HG02938 (cell line): ENCODE results near the gene GRAP2.
"Not testable (repeated sequence)": the region's sequence is repeated elsewhere in the genome, so short reads cannot be mapped to it uniquely, and the experiment has no call there.

Source experiments
- ATAC-seq: cut with Tn5 transposase; IDR thresholded peaks from one replicate; pipeline ENCODE4 v1.9.1; 2021; ENCODE audit warnings: mild to moderate bottlenecking, moderate library complexity; ENCODE audit not compliant: unreplicated experiment

The GRAP2 gene

DNA sequence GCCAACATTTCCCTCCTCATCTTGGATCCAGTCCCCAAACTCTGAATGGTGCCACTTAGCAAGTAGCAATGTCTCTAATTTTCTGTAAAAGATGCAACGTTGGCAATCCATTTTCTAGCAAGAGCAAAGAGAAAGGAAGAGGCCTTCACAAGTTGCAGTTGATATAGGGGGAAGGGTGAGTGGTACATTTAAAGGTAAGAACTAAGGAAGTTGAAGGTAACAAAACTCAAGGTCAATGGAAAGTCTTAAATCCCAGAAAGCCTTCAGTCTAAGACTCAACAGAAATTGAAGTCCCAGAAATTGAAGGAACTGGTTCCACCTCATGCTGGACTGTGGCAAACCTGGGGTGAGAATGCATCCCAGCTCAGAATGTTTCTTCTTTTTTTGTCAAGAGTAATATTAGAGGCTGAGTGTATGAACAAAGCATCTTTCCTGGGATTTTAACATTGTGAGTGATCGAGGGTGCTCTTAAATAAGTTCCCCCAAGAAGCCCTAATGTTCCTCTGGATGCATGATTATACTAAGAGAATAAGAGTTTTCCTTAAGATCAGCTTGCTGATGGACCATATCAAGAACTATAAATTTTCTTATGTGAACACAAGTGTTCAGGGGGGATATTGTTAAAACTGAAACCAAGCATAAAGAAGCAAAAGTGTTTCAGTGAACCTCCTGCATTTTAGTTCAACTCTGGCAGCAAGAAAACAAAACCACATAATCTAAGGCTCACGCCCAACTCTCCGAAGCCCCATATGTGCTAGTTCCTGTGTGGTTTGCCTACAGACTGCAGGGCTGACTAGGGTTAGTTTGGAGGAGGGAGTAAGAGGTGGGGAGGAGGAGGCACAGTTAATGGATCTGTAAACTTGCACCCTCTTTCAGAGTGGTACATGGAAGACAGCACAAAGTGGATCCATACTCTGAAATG lies at the start of gene GRAP2:
Gene GRAP2, plus strand, starts transcription at position 779 of the 922 bp plus-strand sequence. CDS start 46,023 bp downstream, outside the sequence.
- peak; percentile 49 for ATAC-seq

GRCh38 chr22:39851606-39852315 lies 49.1 kb upstream of the GRAP2 start:
- ATAC-seq, result no peak

DNA sequence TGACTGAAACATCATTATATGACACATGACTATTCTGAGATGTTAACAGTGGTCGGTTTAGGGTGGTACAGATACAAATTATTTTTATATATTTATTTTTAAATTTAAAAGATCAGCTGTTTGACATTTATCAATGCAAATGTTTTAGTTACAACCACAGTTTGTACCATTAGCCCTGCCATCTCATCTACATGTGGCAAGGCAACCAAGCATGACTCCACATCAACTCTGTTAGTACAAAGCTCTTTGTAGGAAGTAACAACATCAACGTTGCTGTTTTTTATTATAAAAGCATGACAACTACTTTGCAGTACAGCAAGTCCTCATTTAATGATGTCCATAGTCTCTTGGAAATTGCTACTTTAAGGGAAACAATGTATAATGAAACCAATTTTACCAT lies 48.1 kb upstream of the GRAP2 start:
- ATAC-seq, result no peak

- no peak for ATAC-seq
Observed at GRCh38 chr22:39856588-39856987, 44.3 kb upstream of the GRAP2 start.

DNA sequence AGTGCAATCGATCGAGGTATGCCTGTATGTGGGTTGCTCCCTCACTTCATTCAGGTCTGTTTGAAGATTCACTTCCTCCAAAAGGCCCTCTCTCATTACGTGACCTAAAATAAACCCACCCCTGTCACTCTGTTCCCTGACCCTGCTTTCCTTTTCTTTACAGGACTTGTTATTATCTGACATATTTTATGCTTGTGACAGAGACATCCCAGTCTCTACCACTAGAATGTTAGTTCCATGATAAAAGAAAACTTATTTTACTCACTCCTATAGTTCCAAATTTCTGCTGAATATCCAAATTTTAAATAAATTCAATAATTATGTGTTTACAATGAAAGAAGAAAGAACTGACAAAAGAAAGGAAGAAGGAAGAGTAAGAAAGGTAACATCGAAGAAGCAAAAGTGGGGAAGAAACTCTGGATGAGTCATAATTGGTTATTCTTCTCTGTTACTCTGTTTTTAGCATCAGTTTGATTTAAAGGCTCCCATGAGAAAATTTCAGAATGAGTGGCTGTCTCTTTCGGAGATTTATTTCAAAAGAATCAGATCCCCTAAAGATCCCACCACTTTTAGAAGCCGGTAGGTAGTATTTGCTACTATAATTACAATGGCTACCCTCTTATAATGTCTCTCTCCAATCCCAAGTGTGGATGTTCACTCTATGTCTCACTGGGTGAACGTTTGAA lies 40.8 kb upstream of the GRAP2 start:
- ATAC-seq, result no peak

DNA sequence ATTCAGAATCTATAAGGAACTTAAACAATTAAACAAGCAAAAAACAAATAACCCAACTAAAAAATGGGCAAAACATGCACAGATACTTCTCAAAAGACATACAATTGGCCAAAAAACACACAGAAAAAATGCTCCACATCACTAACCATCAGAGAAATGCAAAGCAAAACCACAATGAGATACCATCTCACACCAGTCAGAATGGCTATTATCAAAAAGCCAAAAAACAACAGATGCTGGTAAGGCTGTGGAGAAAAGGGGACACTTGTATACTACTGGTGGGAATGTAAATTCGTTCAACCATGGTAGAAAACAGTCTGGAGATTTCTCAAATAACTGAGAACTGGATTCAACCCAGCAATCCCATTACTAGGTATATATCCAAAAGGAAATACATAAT lies 32.1 kb upstream of the GRAP2 start:
- ATAC-seq, result no peak

DNA sequence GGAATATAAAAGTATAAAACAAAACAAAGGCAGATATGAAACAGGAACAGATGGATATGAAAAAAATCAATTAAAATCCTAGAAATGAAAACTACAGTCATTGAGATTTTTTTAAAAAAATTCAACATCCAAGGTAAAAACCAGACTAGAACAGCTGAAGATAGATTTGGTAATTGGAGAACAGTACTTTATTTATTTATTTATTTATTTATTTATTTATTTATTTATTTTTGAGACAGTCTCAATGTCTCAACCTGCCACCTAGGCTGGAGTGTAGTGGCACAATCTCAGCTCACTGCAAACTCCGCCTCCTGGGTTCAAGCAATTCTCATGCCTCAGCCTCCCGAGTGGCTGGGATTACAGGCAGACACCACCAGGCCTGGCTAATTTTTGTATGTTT lies 31.1 kb upstream of the GRAP2 start:
- not testable (repeated sequence) for ATAC-seq

- ATAC-seq, result no peak
Observed at GRCh38 chr22:39871008-39871798, 29.7 kb upstream of the GRAP2 start.

GRCh38 chr22:39872548-39872947 lies 28.3 kb upstream of the GRAP2 start:
- no peak for ATAC-seq

DNA sequence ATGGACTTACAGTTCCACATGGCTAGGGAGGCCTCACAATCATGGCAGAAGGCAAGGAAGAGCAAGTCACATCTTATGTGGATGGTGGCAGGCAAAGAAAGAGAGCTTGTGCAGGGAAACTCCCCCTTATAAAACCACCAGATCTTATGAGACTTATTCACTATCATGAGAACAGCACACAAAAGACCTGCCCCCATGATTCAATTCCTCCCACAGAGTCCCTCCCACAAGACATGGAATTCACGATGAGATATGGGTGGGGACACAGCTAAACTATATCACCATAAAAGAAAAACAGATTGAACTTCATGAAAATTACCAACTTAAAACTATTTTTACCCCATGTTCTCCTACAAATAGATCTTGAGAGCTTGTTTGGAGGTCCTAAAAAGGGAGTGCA lies 26.9 kb upstream of the GRAP2 start:
- ATAC-seq, result no peak

DNA sequence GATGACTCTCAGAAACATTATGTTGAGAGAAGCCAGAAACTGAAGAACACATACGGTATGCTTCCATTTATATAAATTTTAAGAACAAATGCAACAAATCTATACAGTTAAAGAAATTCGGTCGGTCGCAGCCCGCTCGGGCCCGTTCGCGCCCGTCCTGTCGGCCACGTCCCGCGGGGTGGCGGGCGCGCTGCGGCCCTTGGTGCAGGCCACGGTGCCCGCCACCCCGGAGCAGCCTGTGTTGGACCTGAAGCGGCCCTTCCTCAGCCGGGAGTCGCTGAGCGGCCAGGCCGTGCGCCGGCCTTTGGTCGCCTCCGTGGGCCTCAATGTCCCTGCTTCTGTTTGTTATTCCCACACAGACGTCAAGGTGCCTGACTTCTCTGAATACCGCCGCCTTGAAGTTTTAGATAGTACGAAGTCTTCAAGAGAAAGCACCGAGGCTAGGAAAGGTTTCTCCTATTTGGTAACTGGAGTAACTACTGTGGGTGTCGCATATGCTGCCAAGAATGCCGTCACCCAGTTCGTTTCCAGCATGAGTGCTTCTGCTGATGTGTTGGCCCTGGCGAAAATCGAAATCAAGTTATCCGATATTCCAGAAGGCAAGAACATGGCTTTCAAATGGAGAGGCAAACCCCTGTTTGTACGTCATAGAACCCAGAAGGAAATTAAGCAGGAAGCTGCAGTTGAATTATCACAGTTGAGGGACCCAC lies 25.6 kb upstream of the GRAP2 start:
- not testable (repeated sequence) for ATAC-seq

- no peak for ATAC-seq
Observed at GRCh38 chr22:39877079-39877845, 23.6 kb upstream of the GRAP2 start.

DNA sequence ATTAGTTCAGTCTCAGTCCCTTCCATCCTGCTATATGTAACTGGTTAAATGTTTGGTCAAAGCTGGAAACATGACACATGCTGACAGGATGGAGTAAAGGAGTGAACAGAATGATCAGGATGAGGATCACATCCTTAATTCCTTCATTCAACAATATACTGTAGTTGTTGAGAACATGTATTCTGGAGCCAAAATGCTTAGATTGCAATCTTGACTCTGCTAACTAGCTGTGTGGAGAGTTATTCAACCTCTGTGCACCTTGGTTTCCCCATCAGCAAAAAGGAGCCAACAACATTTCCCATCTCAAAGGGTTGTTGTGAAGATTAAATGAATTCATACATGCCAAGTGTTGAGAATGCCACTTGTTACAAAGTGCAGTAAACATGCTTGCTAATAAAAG lies 20.2 kb upstream of the GRAP2 start:
- ATAC-seq, result no peak

GRCh38 chr22:39883057-39883456 lies 17.8 kb upstream of the GRAP2 start:
- no peak for ATAC-seq

- ATAC-seq, result not testable (repeated sequence)
Observed at GRCh38 chr22:39889924-39890323, 11.0 kb upstream of the GRAP2 start.

DNA sequence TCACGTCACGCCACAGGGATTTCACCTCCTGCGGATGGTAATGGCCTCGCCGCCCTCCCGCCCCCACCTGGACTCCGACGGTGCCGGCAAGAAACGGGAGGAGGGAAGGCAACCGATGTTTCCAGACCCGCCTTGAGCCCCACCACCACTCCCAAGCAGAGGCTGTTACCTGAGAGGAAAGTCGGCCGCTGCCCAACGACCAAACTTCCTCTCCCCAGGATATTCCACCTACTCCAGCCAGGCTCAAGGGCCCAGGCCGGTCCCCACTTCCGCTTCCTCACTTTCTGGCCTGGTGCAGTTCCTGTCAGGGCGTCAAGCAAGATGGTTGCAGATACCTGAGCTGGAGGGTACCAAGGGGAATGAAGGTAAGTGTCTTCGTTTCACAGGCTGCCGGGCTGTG lies 7.4 kb upstream of the GRAP2 start, which contains the start of gene ENTHD1:
Gene ENTHD1, minus strand, starts transcription at position 235 of the 400 bp plus-strand sequence. CDS start 6,012 bp downstream, outside the sequence.
- no peak for ATAC-seq

GRCh38 chr22:39894554-39895092 lies 6.3 kb upstream of the GRAP2 start:
- no peak for ATAC-seq

DNA sequence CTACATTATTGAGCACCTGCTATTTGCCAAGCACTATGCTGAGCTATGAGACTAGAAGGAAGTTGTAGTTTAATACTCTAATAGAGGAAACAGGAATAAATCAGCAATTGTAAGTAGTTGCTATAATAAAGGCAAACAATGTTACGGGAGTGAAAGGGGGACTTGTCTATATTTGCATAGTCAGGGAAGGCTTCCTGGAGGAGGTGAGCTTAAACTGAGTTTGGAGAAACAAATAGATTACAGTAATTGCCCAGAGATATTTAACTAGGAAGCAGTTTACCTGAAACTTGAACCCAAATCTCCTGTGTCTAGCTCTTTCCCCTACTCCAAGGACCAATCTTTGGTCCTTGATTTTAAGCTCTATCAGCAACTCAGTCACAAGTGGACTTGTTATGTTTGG lies 5.2 kb upstream of the GRAP2 start:
- no peak for ATAC-seq
